GM23338 (cell line): Measurements from ENCODE around the gene MATCAP1. TPM values are rescaled to one million over a fixed set of nuclear protein-coding genes. Genes with fewer than 3 reads are reported as not detected.

Experiments
- EZH2 ChIP-seq: fragments of 200-600 bp; sonication (generic); IDR thresholded peaks from one replicate; pipeline ENCODE4 v1.8.0; 2017; ENCODE audit warnings: antibody characterized with exemption, mild to moderate bottlenecking, low read depth; ENCODE audit not compliant: unreplicated experiment
- EZH2phosphoT487 ChIP-seq: fragments of 200-600 bp; sonication (generic); IDR thresholded peaks from one replicate; pipeline ENCODE4 v1.8.1; 2018; ENCODE audit warnings: antibody characterized with exemption; ENCODE audit not compliant: unreplicated experiment
- JUNB ChIP-seq: IDR thresholded peaks from one replicate; pipeline ENCODE4 v1.6.1; 2016; ENCODE audit warnings: antibody characterized with exemption; ENCODE audit not compliant: unreplicated experiment
- STAT1 ChIP-seq: IDR thresholded peaks from one replicate; pipeline ENCODE4 v1.6.1; 2016; ENCODE audit warnings: antibody characterized with exemption; ENCODE audit not compliant: unreplicated experiment
- ZNF331 ChIP-seq: fragments of 250-450 bp; sonication (Bioruptor Pico); IDR thresholded peaks from 2 replicates; pipeline ENCODE4 v1.5.0; 2020; ENCODE audit warnings: low read depth, mild to moderate bottlenecking, moderate library complexity
- polyA plus RNA-seq: library from polyadenylated mRNA; unstranded; fragments of >200 nt; fragmentation: Nextera tagmentation; extraction: Ambion mirVana; gene quantifications from 2 replicates; pipeline ENCODE4 v1.2.1, GENCODE V29; 2016
- total RNA-seq: library from RNA; depleted of rRNA; stranded (reverse); fragments of >200 nt; shearing (Covaris generic); gene quantifications from 2 replicates; pipeline ENCODE4 v1.2.3, GENCODE V29; 2014
- TF ChIP-seq, protein P1 (sequence below): fragments of 250-450 bp; sonication (Bioruptor Pico); IDR thresholded peaks from 2 replicates; pipeline ENCODE4 v1.5.0; 2020; ENCODE audit warnings: mild to moderate bottlenecking, moderate library complexity
- TF ChIP-seq, protein P2 (sequence below): IDR thresholded peaks from one replicate; pipeline ENCODE4 v1.6.1; 2018; ENCODE audit warnings: antibody characterized with exemption; ENCODE audit not compliant: unreplicated experiment
- TF ChIP-seq, protein P3 (sequence below): IDR thresholded peaks from 2 replicates; pipeline ENCODE4 v1.6.1; 2016; ENCODE audit warnings: antibody characterized with exemption

Gene MATCAP1
- total and polyA plus RNA-seq, 2 experiments from 2014 or later: 9.5 to 22.7 TPM

DNA sequence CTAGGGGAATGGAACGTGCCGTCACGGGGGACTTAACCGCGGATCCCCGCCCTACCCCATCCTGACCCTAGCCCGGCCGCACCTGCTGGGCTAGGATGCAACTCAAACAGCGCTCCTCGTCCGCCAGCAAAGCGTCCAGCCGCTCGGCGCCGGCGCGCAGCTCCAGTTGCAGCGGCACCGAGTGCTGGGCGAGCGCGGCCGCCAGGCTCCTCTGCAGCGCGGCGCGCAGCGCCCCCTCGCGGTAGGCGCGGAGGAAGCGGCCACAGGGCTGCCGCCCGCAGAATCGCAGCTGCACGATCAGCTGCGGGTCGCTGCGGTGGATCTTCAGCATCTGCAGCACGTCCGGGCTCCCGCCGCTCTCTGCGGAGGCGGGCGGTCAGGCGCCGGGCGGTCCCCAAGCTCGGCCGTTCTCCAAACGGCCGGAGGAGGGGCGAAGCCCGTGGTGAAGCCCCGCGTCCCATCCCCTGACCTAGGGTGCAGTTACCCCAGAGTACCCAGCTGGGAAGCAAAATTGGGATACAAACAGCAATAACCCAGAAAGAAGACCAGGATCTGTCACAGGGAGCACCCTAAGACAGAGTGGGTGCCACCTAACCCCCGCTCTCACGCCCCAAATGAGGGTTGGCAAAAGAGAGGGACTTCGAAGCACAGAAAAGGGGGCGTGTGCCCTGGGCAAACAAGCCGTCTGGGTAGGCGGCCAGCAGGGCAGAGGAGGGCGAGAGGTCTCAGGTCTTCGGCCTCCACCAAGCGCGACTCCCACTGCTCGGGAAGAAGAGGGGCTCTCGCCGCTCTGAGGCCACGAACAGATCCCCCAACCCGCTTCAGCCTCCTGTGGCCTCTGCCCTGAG is 28.2 kb downstream of the MATCAP1 start (continued):
- TF ChIP-seq, protein P1, sequence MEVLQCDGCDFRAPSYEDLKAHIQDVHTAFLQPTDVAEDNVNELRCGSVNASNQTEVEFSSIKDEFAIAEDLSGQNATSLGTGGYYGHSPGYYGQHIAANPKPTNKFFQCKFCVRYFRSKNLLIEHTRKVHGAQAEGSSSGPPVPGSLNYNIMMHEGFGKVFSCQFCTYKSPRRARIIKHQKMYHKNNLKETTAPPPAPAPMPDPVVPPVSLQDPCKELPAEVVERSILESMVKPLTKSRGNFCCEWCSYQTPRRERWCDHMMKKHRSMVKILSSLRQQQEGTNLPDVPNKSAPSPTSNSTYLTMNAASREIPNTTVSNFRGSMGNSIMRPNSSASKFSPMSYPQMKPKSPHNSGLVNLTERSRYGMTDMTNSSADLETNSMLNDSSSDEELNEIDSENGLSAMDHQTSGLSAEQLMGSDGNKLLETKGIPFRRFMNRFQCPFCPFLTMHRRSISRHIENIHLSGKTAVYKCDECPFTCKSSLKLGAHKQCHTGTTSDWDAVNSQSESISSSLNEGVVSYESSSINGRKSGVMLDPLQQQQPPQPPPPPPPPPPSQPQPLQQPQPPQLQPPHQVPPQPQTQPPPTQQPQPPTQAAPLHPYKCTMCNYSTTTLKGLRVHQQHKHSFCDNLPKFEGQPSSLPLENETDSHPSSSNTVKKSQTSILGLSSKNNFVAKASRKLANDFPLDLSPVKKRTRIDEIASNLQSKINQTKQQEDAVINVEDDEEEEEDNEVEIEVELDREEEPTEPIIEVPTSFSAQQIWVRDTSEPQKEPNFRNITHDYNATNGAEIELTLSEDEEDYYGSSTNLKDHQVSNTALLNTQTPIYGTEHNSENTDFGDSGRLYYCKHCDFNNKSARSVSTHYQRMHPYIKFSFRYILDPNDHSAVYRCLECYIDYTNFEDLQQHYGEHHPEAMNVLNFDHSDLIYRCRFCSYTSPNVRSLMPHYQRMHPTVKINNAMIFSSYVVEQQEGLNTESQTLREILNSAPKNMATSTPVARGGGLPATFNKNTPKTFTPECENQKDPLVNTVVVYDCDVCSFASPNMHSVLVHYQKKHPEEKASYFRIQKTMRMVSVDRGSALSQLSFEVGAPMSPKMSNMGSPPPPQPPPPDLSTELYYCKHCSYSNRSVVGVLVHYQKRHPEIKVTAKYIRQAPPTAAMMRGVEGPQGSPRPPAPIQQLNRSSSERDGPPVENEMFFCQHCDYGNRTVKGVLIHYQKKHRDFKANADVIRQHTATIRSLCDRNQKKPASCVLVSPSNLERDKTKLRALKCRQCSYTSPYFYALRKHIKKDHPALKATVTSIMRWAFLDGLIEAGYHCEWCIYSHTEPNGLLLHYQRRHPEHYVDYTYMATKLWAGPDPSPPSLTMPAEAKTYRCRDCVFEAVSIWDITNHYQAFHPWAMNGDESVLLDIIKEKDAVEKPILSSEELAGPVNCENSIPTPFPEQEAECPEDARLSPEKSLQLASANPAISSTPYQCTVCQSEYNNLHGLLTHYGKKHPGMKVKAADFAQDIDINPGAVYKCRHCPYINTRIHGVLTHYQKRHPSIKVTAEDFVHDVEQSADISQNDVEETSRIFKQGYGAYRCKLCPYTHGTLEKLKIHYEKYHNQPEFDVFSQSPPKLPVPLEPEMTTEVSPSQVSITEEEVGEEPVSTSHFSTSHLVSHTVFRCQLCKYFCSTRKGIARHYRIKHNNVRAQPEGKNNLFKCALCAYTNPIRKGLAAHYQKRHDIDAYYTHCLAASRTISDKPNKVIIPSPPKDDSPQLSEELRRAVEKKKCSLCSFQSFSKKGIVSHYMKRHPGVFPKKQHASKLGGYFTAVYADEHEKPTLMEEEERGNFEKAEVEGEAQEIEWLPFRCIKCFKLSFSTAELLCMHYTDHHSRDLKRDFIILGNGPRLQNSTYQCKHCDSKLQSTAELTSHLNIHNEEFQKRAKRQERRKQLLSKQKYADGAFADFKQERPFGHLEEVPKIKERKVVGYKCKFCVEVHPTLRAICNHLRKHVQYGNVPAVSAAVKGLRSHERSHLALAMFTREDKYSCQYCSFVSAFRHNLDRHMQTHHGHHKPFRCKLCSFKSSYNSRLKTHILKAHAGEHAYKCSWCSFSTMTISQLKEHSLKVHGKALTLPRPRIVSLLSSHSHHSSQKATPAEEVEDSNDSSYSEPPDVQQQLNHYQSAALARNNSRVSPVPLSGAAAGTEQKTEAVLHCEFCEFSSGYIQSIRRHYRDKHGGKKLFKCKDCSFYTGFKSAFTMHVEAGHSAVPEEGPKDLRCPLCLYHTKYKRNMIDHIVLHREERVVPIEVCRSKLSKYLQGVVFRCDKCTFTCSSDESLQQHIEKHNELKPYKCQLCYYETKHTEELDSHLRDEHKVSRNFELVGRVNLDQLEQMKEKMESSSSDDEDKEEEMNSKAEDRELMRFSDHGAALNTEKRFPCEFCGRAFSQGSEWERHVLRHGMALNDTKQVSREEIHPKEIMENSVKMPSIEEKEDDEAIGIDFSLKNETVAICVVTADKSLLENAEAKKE (CRISPR knock-in tag): no peak
- no peak for TF ChIP-seq ZNF331 (CRISPR knock-in tag)
- no peak for TF ChIP-seq JUNB
- TF ChIP-seq, protein P2, sequence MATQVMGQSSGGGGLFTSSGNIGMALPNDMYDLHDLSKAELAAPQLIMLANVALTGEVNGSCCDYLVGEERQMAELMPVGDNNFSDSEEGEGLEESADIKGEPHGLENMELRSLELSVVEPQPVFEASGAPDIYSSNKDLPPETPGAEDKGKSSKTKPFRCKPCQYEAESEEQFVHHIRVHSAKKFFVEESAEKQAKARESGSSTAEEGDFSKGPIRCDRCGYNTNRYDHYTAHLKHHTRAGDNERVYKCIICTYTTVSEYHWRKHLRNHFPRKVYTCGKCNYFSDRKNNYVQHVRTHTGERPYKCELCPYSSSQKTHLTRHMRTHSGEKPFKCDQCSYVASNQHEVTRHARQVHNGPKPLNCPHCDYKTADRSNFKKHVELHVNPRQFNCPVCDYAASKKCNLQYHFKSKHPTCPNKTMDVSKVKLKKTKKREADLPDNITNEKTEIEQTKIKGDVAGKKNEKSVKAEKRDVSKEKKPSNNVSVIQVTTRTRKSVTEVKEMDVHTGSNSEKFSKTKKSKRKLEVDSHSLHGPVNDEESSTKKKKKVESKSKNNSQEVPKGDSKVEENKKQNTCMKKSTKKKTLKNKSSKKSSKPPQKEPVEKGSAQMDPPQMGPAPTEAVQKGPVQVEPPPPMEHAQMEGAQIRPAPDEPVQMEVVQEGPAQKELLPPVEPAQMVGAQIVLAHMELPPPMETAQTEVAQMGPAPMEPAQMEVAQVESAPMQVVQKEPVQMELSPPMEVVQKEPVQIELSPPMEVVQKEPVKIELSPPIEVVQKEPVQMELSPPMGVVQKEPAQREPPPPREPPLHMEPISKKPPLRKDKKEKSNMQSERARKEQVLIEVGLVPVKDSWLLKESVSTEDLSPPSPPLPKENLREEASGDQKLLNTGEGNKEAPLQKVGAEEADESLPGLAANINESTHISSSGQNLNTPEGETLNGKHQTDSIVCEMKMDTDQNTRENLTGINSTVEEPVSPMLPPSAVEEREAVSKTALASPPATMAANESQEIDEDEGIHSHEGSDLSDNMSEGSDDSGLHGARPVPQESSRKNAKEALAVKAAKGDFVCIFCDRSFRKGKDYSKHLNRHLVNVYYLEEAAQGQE: no peak
- no peak for TF ChIP-seq EZH2
- TF ChIP-seq, protein P3, sequence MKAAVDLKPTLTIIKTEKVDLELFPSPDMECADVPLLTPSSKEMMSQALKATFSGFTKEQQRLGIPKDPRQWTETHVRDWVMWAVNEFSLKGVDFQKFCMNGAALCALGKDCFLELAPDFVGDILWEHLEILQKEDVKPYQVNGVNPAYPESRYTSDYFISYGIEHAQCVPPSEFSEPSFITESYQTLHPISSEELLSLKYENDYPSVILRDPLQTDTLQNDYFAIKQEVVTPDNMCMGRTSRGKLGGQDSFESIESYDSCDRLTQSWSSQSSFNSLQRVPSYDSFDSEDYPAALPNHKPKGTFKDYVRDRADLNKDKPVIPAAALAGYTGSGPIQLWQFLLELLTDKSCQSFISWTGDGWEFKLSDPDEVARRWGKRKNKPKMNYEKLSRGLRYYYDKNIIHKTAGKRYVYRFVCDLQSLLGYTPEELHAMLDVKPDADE: no peak
- TF ChIP-seq EZH2phosphoT487: peak; percentile 78
- no peak for TF ChIP-seq STAT1
